NCI-H345 (cell line): ENCODE measurements around the gene C5.
"Not testable (repeated sequence)": the region's sequence is repeated elsewhere in the genome, so short reads cannot be mapped to it uniquely, and the experiment has no call there.

Source experiments
- DNase-seq: peaks from one replicate; lab custom pipeline; 2025; lab: John Stamatoyannopoulos, UW

C5 gene

DNA sequence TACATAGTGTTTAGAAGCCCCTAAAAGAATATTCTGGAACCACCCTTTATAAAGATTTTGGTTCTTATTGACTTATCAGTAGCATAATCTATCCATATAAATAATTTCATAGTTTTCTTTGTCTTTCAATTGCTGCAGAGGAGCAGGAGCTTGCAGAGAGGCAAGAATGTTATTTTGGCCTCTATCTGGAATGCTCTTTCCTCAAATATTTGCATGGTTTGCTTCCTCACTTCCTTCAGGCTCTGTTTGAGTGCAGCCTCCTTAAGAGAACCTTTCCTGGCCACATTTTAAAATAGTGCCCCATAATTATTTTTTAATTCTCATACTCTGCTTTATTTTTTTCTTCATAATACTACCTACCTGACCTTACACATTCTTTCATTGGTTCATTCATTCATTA is 1.5 kb downstream of the C5 start:
- no peak for DNase-seq

- no peak for DNase-seq
Measured at GRCh38 chr9:121048175-121048574, 1.9 kb downstream of the C5 start.

DNA sequence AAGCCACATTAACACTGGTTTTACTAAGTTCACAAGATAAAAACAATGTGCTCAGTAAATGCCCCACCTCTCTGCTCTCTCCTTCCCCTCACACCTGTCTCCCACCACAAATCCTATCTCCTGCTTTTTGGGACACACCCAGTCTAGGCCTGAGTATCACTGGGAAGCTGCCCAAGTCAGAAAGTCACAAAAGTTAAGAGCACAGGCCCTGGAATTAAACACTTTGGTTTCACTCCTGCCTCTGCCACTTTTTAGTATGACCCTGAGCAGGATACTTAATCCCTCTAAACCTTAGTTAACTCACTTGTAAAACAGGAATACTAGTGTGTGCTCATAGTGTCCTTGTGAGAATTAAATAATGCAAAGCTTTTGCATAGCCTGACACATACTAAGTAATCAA is 11.3 kb downstream of the C5 start:
- DNase-seq: no peak

DNA sequence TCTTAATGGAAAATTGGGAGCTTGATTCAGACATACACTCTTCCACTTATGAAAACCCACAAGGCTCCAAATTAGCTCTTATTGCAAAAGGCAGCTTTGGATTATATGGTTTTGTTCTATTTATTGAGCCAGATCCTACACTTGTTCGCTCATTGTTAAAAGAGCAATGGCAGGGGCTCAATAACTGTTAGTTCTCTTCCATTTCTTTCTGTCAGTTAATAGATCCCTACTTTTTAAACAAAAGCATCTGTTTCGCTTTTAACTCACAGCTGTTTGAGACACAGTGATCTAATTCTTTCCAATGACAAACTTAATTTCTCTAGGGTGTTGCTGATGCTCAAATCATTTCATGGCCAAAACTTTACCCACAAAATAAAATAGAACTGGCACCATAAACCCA is 11.7 kb downstream of the C5 start:
- DNase-seq: no peak

GRCh38 chr9:121035717-121036116 is 14.4 kb downstream of the C5 start:
- DNase-seq: not testable (repeated sequence)

DNA sequence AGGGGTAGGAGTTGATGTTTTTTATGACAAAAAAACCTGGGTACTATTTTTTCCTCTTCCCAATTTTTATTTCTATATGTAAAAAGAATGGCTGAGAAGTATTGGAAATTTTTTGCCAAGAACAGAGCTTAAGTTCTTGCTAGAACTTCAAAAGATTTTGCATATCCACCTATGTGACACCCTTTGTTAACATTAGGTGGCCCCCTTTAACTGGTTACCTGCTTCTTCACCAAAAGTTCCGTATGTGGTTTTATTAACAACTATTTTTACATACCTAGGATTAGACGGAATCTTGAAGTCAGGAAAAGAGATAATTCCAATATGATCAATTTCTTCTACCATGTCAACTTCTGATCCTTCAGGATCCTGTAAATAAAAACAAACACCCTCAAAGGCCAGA is 15.5 kb downstream of the C5 start:
- DNase-seq: no peak

- no peak for DNase-seq
Measured at GRCh38 chr9:121029469-121029868, 20.6 kb downstream of the C5 start.

- not testable (repeated sequence) for DNase-seq
Measured at GRCh38 chr9:121028285-121028684, 21.8 kb downstream of the C5 start.

- DNase-seq: no peak
Measured at GRCh38 chr9:121026768-121027167, 23.3 kb downstream of the C5 start.

GRCh38 chr9:121026260-121026691 is 23.8 kb downstream of the C5 start:
- DNase-seq: no peak

GRCh38 chr9:121024237-121024636 is 25.8 kb downstream of the C5 start:
- DNase-seq: no peak

- no peak for DNase-seq
Measured at GRCh38 chr9:121023064-121023463, 27.0 kb downstream of the C5 start.

DNA sequence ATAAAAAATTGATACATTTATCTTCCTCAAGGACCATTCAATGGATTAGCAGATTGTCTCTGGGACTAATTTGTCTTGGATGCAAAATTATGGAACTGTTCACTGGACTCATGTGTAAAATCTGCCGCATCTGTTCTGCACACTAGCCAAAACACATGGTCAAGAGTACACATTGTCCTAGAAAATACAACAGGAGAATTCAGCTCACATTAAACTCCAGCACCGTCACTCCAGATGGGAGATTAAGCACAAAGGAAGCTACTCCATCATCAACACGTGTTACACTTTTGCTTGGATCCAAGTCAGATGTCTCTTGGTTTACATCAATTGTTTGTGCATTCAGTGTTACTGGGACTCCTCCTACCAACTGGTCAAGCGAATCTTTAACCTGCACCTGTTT is 28.8 kb downstream of the C5 start:
- no peak for DNase-seq

GRCh38 chr9:121019273-121019672 is 30.8 kb downstream of the C5 start:
- DNase-seq: no peak

DNA sequence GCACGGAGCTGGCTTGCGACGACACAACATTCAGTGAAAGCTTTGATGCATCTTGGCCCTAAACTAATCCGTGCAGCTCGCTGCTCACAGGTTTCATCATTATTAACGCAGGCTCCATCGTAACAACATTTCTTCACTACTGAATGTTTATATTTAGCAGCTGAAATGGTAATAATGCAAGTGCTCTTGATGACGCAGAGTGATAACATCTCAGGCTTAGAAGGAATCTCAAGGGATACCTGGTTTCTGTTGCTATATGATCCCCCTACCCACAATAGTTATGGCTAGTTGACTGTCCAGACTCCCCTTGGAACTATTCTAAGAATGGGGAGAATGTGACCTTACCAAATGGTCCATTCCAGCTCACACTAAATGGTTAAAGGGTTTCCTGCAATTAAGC is 36.2 kb downstream of the C5 start:
- DNase-seq: no peak

DNA sequence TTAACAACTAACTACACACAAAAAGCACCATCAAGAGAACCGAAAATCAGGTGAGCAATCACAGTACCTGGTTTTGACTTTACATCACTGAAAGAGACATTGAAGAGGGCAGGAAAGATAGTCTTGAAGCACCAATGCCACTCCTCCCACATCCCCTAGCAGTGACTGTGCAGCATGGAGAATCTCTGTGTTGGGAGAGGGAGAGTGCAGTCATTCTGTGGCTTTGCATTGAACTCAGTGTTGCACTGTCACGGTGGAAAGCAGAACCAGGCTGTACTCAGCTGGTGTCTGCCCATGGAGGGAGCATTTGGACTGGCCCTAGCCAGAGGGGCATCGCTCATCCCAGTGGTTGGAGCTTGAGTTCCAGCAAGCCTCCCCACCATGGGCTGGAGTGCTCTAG is 40.4 kb downstream of the C5 start:
- DNase-seq: no peak

DNA sequence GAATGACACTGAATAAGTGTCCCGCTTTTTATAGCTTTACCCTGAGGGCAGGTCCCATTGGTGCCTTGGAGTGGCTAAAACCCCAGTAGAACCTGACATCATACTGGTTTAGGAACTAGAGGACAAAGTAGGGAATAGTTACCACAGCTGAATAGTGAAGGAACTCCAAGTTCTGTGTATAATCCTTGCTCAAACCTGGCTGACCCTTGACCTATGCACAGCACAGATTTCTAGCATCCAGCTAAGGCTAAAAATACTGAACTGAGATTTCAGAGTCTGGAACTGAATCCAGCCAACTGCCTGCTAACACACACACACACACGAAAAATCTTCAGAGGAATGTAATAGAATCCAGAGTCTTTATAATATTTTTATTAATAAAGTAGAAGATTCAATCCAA is 50.8 kb downstream of the C5 start:
- no peak for DNase-seq

DNA sequence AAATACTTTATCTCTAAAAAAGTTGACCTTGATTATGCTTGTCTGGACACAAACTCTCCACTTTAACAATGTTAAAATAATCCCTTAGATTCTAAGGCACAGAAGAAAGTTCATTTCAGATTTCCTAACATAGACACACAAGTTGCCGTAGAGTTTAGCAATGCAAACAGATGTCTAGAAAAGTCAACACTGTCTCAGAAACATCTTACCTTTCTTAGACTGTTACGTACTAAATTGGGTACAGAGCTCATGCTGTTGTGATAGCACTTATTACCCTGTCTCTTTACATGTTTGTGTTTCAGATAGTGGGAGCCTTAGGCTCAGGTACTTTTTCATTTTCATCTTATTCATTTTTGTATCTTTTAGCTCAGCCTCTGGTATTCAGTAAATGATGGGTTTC is 52.0 kb downstream of the C5 start:
- DNase-seq: no peak

DNA sequence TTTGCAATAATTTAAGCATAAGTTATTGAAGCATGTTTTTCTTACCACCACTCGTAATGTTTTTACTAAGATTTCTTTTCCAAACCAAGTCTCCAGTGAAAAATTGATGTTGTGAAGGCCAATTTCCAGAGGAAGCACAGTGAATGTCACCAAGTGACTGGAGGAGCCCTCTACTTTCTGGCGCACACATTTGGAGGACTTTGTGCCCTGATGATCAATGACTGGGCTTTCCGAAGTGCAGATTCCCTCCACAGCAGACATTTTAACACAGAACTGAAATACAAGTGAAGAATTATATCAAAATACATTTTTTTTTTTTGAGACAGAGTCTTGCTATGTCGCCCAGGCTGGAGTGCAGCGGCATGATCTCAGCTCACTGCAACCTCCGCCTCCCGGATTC is 52.6 kb downstream of the C5 start:
- no peak for DNase-seq

DNA sequence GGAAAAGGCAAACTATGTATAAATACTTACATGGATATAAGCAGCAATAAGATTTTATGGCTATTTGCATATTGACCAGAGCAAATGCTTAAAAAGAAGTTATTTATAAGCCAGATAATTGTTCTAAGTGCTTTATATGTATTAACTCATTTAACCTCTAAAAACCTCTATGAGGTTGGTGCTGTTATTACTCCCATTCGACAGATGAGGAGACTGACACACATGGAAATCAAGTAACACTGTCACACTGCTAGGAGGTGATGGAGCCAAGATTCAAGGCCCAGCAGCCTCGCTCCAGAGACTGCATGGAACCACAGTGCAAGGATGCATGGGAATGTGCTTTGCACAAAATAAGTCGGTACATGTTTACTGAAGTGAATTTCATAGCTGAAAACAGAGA is 53.7 kb downstream of the C5 start:
- no peak for DNase-seq

DNA sequence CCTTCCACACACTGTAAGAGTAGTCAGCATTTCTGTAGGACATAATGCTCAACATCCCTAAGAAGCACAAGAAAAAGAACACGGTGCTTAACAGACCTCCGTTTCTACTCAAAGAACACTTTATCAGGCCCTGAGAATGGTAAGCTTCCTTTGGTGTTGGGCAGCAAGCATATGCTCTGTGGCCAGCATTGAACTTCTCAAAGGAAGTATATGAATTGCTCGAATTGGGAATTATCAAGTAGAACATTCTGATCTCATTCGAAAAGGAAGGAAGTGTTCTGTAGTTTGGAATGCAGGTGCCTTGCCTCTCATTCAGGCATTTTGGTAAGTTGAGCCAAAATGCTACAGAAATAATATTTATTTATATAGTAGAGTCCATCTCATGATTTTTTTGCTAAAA is 61.0 kb downstream of the C5 start:
- DNase-seq: no peak

DNA sequence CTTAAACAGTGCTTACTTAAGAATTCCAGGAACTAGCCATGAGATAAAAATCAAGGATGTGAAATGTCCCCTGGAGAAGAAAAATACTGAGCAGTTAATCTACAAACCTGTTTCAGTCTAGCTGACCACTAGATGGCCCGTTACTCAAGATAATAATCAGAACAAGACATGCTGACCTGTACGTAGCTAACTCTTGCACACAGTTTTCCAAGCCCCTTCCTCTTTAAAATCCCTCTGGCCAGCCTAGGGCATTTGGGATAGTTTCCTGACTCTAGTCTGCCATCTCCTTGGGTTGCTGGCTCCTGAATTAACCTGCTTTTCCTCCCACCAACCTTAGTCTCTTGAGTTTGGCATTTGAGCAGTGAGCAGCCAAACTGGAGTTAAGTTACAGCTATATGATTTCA is 64.3 kb downstream of the C5 start:
- DNase-seq: peak; percentile 32

GRCh38 chr9:120983259-120983837 is 66.7 kb downstream of the C5 start:
- DNase-seq: no peak

DNA sequence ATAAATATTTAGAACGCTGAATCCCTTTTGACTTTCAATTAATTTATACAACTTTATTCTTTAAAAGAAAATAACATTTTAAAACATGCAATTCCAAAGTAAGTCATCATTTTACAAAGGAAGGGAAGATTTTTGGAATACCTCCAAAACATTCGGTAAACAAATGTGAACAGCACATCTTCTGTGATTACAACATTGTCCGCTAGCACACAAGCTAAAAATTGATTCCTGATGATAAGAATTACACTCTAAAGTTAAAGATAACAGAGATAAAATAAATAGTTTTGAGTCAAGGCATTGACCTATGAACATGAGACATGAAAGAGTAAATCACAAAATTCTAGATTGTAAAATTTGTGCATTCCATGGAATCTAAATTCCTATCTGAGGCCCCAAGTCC is 67.2 kb downstream of the C5 start:
- DNase-seq: no peak

DNA sequence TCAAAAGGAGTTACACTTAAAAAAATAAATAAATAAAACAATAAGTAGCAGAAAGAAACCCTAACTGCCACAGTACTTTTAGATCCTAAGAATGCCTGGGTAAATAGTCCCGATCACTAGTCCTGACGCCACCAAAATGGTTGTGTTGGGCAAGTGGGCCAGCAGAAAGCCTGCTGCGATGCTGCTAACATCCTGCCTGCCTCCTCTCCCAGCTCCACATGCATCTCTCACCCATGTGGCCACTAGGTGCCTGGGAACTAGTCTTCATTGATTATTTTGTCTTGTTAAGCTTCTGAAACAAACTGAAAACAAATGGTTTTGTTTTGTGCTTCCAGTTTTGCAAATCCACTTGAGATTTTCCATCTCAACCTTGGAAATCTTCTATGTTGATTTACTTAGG is 69.1 kb downstream of the C5 start:
- DNase-seq: no peak
